ENCODE data around the gene HDAC9.

HDAC9 gene

DNA sequence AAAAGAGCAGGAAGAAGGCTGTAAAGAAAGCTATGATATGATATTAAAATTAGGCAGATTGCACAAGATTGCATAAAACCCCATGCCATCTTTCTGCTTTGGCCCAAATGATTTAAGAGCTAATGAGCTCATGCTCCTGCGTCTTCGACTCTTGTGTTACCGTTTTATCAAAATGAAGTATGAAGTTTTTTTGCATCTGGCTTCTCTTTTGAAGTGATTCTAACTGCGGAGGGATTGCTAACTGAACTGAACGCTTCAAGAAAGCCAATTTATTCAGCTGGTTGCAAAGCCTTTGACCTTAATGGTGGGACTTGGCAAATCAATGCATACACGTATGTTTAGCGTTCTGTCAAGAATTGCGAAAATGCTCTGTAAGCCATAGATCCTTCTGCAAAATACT, 339.0 kb downstream of the HDAC9 start:
- TF ChIP-seq, protein P1, sequence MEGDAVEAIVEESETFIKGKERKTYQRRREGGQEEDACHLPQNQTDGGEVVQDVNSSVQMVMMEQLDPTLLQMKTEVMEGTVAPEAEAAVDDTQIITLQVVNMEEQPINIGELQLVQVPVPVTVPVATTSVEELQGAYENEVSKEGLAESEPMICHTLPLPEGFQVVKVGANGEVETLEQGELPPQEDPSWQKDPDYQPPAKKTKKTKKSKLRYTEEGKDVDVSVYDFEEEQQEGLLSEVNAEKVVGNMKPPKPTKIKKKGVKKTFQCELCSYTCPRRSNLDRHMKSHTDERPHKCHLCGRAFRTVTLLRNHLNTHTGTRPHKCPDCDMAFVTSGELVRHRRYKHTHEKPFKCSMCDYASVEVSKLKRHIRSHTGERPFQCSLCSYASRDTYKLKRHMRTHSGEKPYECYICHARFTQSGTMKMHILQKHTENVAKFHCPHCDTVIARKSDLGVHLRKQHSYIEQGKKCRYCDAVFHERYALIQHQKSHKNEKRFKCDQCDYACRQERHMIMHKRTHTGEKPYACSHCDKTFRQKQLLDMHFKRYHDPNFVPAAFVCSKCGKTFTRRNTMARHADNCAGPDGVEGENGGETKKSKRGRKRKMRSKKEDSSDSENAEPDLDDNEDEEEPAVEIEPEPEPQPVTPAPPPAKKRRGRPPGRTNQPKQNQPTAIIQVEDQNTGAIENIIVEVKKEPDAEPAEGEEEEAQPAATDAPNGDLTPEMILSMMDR (IDR thresholded peaks at IDR 0.05; ENCODE audit: low read depth, low read length, missing control alignments) = no peak
- no peak for DNase-seq (ENCODE audit: extremely low read depth, low read depth)
- no peak overlapping the region for H3K4me3 ChIP-seq (replicated peaks; ENCODE audit: low read depth, low read length)

DNA sequence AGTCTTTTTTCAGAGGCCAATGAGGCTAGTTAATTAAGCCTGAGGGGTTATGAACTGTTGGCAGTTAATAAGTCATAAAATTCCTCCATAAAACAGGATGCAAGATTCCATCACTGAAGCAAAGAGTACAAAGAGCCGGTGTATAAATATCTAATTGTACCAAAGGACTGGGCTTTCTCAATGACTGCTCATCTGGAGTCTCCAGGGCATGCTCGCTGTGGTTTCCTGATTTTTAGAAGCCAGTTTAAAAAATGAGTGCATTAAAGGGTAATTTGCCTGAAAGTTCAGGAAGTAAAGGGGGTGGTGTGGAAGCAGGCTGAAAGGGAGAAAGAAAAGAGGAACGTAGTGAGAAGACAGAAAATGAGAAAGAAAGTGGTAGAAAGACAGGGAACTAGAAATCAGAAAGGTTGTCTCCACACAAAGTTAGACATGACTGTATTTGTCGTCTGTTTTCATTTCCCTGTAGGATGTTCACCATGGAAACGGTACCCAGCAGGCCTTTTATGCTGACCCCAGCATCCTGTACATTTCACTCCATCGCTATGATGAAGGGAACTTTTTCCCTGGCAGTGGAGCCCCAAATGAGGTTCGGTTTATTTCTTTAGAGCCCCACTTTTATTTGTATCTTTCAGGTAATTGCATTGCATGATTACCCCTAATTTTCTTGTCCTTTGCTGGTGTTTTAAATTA, 339.6 kb downstream of the HDAC9 start:
- no peak overlapping the region for H3K4me3 ChIP-seq (replicated peaks; ENCODE audit: low read depth, low read length)
- TF ChIP-seq, protein P1 (IDR thresholded peaks at IDR 0.05; ENCODE audit: low read depth, low read length, missing control alignments) = no peak
- DNase-seq (ENCODE audit: extremely low read depth, low read depth) = no peak

DNA sequence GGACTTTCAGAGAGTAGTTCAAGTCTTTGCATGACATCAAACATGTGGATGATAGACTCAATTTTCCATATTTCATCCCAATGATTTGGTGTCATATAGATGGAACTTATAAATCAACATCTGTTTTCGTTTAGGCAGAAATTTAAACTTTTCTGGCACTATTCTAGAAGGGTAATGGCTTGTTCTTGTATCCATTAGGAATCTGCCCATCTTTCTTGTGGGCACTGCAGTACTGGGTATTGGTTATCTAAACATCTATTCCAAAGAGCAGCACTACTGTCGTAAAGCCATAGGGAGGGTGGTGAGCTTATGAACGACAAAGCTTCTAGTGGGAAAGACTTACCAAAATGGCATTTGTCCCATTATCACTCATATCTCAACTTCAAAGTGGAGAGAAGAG, 348.4 kb downstream of the HDAC9 start:
- TF ChIP-seq, protein P1 (IDR thresholded peaks at IDR 0.05; ENCODE audit: low read depth, low read length, missing control alignments) = no peak

DNA sequence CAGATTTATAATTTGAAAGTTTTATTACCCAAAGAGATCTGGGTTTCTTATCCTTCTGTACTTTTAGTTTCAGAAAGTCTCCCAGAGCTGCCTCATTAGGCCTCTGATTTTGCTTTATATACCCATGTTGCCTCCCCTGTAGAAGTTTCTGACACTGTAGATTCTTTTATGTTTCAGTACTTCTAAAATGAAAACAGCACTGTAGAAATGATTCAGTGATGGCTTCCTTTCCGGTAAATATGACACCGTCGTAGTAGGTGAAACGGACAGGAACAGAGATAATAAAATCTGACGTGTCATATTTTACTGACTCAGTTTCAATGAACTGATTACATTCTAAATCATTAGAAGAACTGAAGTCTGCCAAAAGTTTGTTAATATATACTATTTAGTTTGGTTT, 349.2 kb downstream of the HDAC9 start:
- no peak for DNase-seq (ENCODE audit: extremely low read depth, low read depth)
- TF ChIP-seq, protein P1 (IDR thresholded peaks at IDR 0.05; ENCODE audit: low read depth, low read length, missing control alignments) = no peak
- H3K4me3 ChIP-seq (replicated peaks; ENCODE audit: low read depth, low read length) = no peak overlapping the region

More for the DNA sequence above, 348.4 kb downstream of the HDAC9 start:
- no peak overlapping the region for H3K4me3 ChIP-seq (replicated peaks; ENCODE audit: low read depth, low read length)
- DNase-seq (ENCODE audit: extremely low read depth, low read depth) = no peak

DNA sequence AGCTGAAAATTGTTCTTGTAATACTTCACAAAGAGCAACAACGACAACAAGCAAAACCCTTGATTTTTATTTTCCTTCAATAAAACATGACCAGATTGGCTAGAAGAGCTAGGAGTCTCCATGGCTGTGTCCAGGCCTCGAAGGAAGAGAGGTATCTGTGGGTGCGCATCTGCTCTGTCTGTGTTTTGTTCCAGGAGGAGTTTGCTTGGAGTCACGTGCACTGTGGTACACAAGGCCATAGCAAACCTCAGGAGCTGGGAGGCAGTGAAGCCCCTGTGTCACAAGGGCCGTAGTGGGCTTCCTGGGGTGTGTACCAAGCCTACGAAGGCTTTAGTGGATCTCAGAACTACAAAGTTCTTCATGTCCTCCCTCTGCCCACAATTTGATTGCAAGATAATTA, 350.2 kb downstream of the HDAC9 start:
- no peak for DNase-seq (ENCODE audit: extremely low read depth, low read depth)
- no peak overlapping the region for H3K4me3 ChIP-seq (replicated peaks; ENCODE audit: low read depth, low read length)
- TF ChIP-seq, protein P1 (IDR thresholded peaks at IDR 0.05; ENCODE audit: low read depth, low read length, missing control alignments) = no peak

DNA sequence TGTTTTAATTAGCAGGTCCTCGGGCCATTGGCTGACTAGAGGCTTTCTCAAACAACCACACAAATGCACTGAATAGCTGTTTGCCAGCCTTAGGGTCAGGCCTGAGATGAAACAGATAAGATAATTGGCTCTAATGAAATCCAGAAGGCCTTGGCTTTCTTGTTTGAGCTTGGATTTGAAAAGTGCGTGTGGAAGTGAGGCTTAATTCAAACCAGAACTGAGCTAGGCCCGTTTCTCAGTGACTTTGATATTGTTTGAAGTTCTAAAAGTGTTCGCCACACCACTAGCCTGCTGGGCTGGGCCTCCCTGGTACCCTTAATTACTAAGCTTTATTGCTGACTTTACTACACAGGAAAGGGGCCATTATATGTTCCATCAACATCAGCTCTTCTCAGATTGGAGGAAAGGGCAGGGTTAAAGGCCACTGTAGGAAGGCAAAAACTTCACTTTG, 351.2 kb downstream of the HDAC9 start:
- no peak overlapping the region for H3K4me3 ChIP-seq (replicated peaks; ENCODE audit: low read depth, low read length)
- DNase-seq (ENCODE audit: extremely low read depth, low read depth) = peak; percentile 78
- TF ChIP-seq, protein P1 (IDR thresholded peaks at IDR 0.05; ENCODE audit: low read depth, low read length, missing control alignments) = no peak

DNA sequence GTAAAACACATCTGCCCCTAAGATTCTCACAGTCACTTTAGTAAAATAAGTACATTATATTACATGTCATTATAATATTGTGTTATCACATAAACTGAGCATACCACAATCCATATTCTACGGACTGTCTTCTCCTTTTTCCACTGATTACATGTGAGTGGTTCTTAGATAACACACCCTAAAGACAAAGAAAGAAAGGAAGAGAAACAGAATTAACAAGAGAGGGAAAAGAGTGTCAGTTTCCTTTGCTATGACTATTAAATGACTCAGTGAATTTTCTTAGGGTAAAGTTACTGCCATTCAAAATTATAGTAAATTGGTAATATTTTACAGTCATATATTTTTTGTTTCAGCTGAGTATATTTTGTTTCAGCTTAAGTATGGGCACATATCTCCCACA, 353.6 kb downstream of the HDAC9 start:
- TF ChIP-seq, protein P1 (IDR thresholded peaks at IDR 0.05; ENCODE audit: low read depth, low read length, missing control alignments) = no peak
- no peak overlapping the region for H3K4me3 ChIP-seq (replicated peaks; ENCODE audit: low read depth, low read length)

More for the DNA sequence above, 353.6 kb downstream of the HDAC9 start:
- no peak for DNase-seq (ENCODE audit: extremely low read depth, low read depth)
